Right atrium auricular region (tissue), 2 donors: ENCODE measurements around the gene GID4. TPM values are rescaled to one million over a fixed set of nuclear protein-coding genes. Genes with fewer than 3 reads are reported as not detected.

Experiments
- DNase-seq: peaks from one replicate; pipeline ENCODE4 v3.0.0-alpha.2; 2019; ENCODE audit warnings: low spot score
- H3K27ac ChIP-seq, 2 donors: fragments of 200-600 bp; sonication (generic); 1 replicate in 1 of 2; 2 replicates in 1 of 2; pipeline ENCODE4 v1.5.1; 2016 to 2019
- H3K27me3 ChIP-seq, 2 donors: fragments of 200-600 bp; sonication (generic); one replicate each; pipeline versions ENCODE4 v1.5.1 to v1.6.0; 2017 to 2019
- H3K36me3 ChIP-seq: fragments of 200-600 bp; sonication (generic); one replicate; pipeline ENCODE4 v1.5.1; 2016
- H3K4me1 ChIP-seq, 2 donors: fragments of 200-600 bp; sonication (generic); one replicate each; pipeline versions ENCODE4 v1.5.1 to v1.6.0; 2017 to 2019
- H3K4me3 ChIP-seq, 2 donors: fragments of 200-600 bp; sonication (generic); 1 replicate in 1 of 2; 2 replicates in 1 of 2; pipeline ENCODE4 v1.5.1; 2017 to 2019; ENCODE audit warnings: mild to moderate bottlenecking in 1 of 2, moderate library complexity in 1 of 2
- H3K9me3 ChIP-seq, 2 donors: fragments of 200-600 bp; sonication (generic); one replicate each; pipeline ENCODE4 v1.5.1; 2019
- CTCF ChIP-seq, 2 donors: fragments of 200-600 bp; sonication (generic); IDR thresholded peaks; one replicate each; pipeline ENCODE4 v1.5.1; 2019; ENCODE audit warnings: antibody characterized with exemption in 2 of 2
- total RNA-seq, 2 donors: library from RNA; depleted of rRNA; stranded (reverse); fragments of >200 nt; gene quantifications; one replicate each; pipeline ENCODE4 v1.1.0, GENCODE V29; 2016

The GID4 gene
- total RNA-seq, 2 donors from 2014 or later = 14.0 to 22.1 TPM

- H3K9me3 ChIP-seq = no peaks in the 10 kb centered on the region
- DNase-seq = no peak
These were observed 40.3 kb downstream of the GID4 start for GRCh38 chr17:18079543-18079942.

GRCh38 chr17:18084256-18084655, 45.0 kb downstream of the GID4 start:
- no peaks in the 10 kb centered on the region for H3K36me3 ChIP-seq
- H3K4me1 ChIP-seq = peaks cover 0 to 20% of the 10 kb centered on the region in 2 donors
- H3K27ac ChIP-seq = no peak overlapping the region
- no peaks in the 10 kb centered on the region for H3K27me3 ChIP-seq
- TF ChIP-seq CTCF (IDR thresholded peaks at IDR 0.05) = no peak
- no peak for DNase-seq
- H3K4me3 ChIP-seq = no peak overlapping the region
- no peaks in the 10 kb centered on the region for H3K9me3 ChIP-seq

More at GRCh38 chr17:18079543-18079942, 40.3 kb downstream of the GID4 start:
- Histone ChIP-seq H3K27me3 (no peaks in the 10 kb centered on the region), H3K4me1 (no peaks in the 10 kb centered on the region), H3K27ac (no peak overlapping the region), H3K4me3 (no peak overlapping the region), H3K36me3 (no peaks in the 10 kb centered on the region)
- no peak for TF ChIP-seq CTCF (IDR thresholded peaks at IDR 0.05)

- H3K4me3 ChIP-seq = peak within 1 kb of the TSS; percentile 76 to 83
- peak within 1 kb of the TSS; percentile 71 to 84 for H3K27ac ChIP-seq
- DNase-seq = peak; percentile 94
- H3K9me3 ChIP-seq = no peaks in the 10 kb centered on the region
- H3K4me1 ChIP-seq = peaks cover 0 to 21% of the 10 kb centered on the region in 2 donors
- no peaks in the 10 kb centered on the region for H3K36me3 ChIP-seq
- no peaks in the 10 kb centered on the region for H3K27me3 ChIP-seq
- TF ChIP-seq CTCF (IDR thresholded peaks at IDR 0.05) = peak in 1 of 2 donors; percentile 50
These were observed 48.6 kb downstream of the GID4 start, which contains the start of gene DRG2 for GRCh38 chr17:18087610-18088491. Gene DRG2 (plus strand): TSS chr17:18087948. CDS start chr17:18088024, 76 bp downstream.

- Histone ChIP-seq H3K36me3 (peaks cover 8% of the 10 kb centered on the region), H3K9me3 (no peaks in the 10 kb centered on the region), H3K27ac (no peak overlapping the region), H3K4me1 (peaks cover 0 to 21% of the 10 kb centered on the region in 2 donors), H3K27me3 (no peaks in the 10 kb centered on the region), H3K4me3 (no peak overlapping the region)
- TF ChIP-seq CTCF (IDR thresholded peaks at IDR 0.05) = no peak
- DNase-seq = no peak
These were observed 50.4 kb downstream of the GID4 start for GRCh38 chr17:18089613-18090012.

GRCh38 chr17:18093616-18094408, 54.6 kb downstream of the GID4 start:
- Histone ChIP-seq H3K9me3 (no peaks in the 10 kb centered on the region), H3K36me3 (peaks cover 38% of the 10 kb centered on the region), H3K4me3 (no peak overlapping the region), H3K27me3 (no peaks in the 10 kb centered on the region), H3K27ac (no peak overlapping the region), H3K4me1 (peaks cover 0 to 5% of the 10 kb centered on the region in 2 donors)
- TF ChIP-seq CTCF (IDR thresholded peaks at IDR 0.05) = peak in 1 of 2 donors; percentile 32
- peak; percentile 66 for DNase-seq
